Measurements from ENCODE around the gene PCDH9. TPM values are rescaled to one million over a fixed set of nuclear protein-coding genes. Genes with fewer than 3 reads are reported as not detected.

PCDH9 gene
- total RNA-seq, 4 donors from 2014 or later, result 0.64 to 1.1 (median 0.82) TPM

GRCh38 chr13:67186995-67187569, 43.1 kb downstream of the PCDH9 start:
- no peak for TF ChIP-seq CTCF (IDR thresholded peaks at IDR 0.05)
- TF ChIP-seq EP300 (IDR thresholded peaks at IDR 0.05), result no peak
- no peak for TF ChIP-seq POLR2AphosphoS5 (IDR thresholded peaks at IDR 0.05)
- no peak for TF ChIP-seq POLR2A (IDR thresholded peaks at IDR 0.05)
- Histone ChIP-seq H3K27me3 (no peaks in the 10 kb centered on the region), H3K36me3 (no peaks in the 10 kb centered on the region), H3K27ac (no peak overlapping the region), H3K4me3 (no peak overlapping the region), H3K4me1 (no peaks in the 10 kb centered on the region), H3K9me3 (no peaks in the 10 kb centered on the region)
- 60% methylated on average over 6 of the region's 6 CpGs for WGBS
- DNase-seq (ENCODE audit: low spot score in 2 of 2), result no peak

- Histone ChIP-seq H3K4me1 (no peaks in the 10 kb centered on the region), H3K36me3 (no peaks in the 10 kb centered on the region), H3K27me3 (no peaks in the 10 kb centered on the region), H3K27ac (no peak overlapping the region), H3K4me3 (no peak overlapping the region), H3K9me3 (no peaks in the 10 kb centered on the region)
- TF ChIP-seq POLR2A (IDR thresholded peaks at IDR 0.05), result no peak
- no peak for TF ChIP-seq EP300 (IDR thresholded peaks at IDR 0.05)
- no peak for DNase-seq (ENCODE audit: low spot score in 2 of 2)
- WGBS, result 92% methylated on average over 7 of the region's 7 CpGs
Measured at GRCh38 chr13:67184247-67184646, 45.9 kb downstream of the PCDH9 start.

GRCh38 chr13:67183151-67183550, 47.0 kb downstream of the PCDH9 start:
- H3K4me1 ChIP-seq, result no peaks in the 10 kb centered on the region
- H3K4me3 ChIP-seq, result no peak overlapping the region
- no peaks in the 10 kb centered on the region for H3K36me3 ChIP-seq
- no peaks in the 10 kb centered on the region for H3K9me3 ChIP-seq
- H3K27ac ChIP-seq, result no peak overlapping the region
- 63% methylated on average over 1 of the region's 1 CpG for WGBS
- TF ChIP-seq POLR2AphosphoS5 (IDR thresholded peaks at IDR 0.05) (no peak), POLR2A (IDR thresholded peaks at IDR 0.05) (no peak), EP300 (IDR thresholded peaks at IDR 0.05) (no peak), CTCF (IDR thresholded peaks at IDR 0.05) (no peak)
- H3K27me3 ChIP-seq, result no peaks in the 10 kb centered on the region
- DNase-seq (ENCODE audit: low spot score in 2 of 2), result no peak

- no peak for DNase-seq (ENCODE audit: low spot score in 2 of 2)
- WGBS, result 57% methylated on average over 2 of the region's 2 CpGs
- no peaks in the 10 kb centered on the region for H3K36me3 ChIP-seq
- no peak overlapping the region for H3K27ac ChIP-seq
- H3K4me1 ChIP-seq, result no peaks in the 10 kb centered on the region
- no peaks in the 10 kb centered on the region for H3K27me3 ChIP-seq
- H3K9me3 ChIP-seq, result no peaks in the 10 kb centered on the region
- H3K4me3 ChIP-seq, result no peak overlapping the region
- TF ChIP-seq POLR2A (IDR thresholded peaks at IDR 0.05), result no peak
- TF ChIP-seq CTCF (IDR thresholded peaks at IDR 0.05), result no peak
- TF ChIP-seq POLR2AphosphoS5 (IDR thresholded peaks at IDR 0.05), result no peak
- TF ChIP-seq EP300 (IDR thresholded peaks at IDR 0.05), result no peak
Measured at GRCh38 chr13:67175836-67176459, 54.2 kb downstream of the PCDH9 start.

GRCh38 chr13:67168384-67168783, 61.8 kb downstream of the PCDH9 start:
- Histone ChIP-seq H3K9me3 (no peaks in the 10 kb centered on the region), H3K4me3 (no peak overlapping the region), H3K27me3 (no peaks in the 10 kb centered on the region), H3K27ac (no peak overlapping the region), H3K36me3 (no peaks in the 10 kb centered on the region), H3K4me1 (no peaks in the 10 kb centered on the region)
- DNase-seq (ENCODE audit: low spot score in 2 of 2), result no peak
- 72% methylated on average over 2 of the region's 2 CpGs for WGBS
- no peak for TF ChIP-seq EP300 (IDR thresholded peaks at IDR 0.05)

- Histone ChIP-seq H3K4me1 (no peaks in the 10 kb centered on the region), H3K36me3 (no peaks in the 10 kb centered on the region), H3K27me3 (no peaks in the 10 kb centered on the region), H3K4me3 (no peak overlapping the region), H3K9me3 (no peaks in the 10 kb centered on the region), H3K27ac (no peak overlapping the region)
- TF ChIP-seq POLR2AphosphoS5 (IDR thresholded peaks at IDR 0.05), result no peak
- 90% methylated on average over 1 of the region's 1 CpG for WGBS
- no peak for DNase-seq (ENCODE audit: low spot score in 2 of 2)
Measured at GRCh38 chr13:67167420-67167819, 62.7 kb downstream of the PCDH9 start.

GRCh38 chr13:67161176-67161575, 69.0 kb downstream of the PCDH9 start:
- 91% methylated on average over 3 of the region's 3 CpGs for WGBS
- Histone ChIP-seq H3K36me3 (no peaks in the 10 kb centered on the region), H3K27me3 (no peaks in the 10 kb centered on the region), H3K27ac (no peak overlapping the region), H3K4me3 (no peak overlapping the region), H3K4me1 (no peaks in the 10 kb centered on the region), H3K9me3 (no peaks in the 10 kb centered on the region)
- no peak for DNase-seq (ENCODE audit: low spot score in 2 of 2)
- no peak for TF ChIP-seq CTCF (IDR thresholded peaks at IDR 0.05)
- no peak for TF ChIP-seq POLR2A (IDR thresholded peaks at IDR 0.05)
- no peak for TF ChIP-seq POLR2AphosphoS5 (IDR thresholded peaks at IDR 0.05)
- no peak for TF ChIP-seq EP300 (IDR thresholded peaks at IDR 0.05)

Measured in suprapubic skin (tissue), 4 donors.